Coronary artery (tissue), 2 donors: ENCODE data around the gene PSD2.
A peak's percentile ranks its signal among the peaks of the same experiment; 100 is the strongest.

ENCODE experiments used
- DNase-seq: peaks from one replicate; pipeline ENCODE4 v3.0.0-alpha.2; 2017; ENCODE audit warnings: low spot score
- H3K27ac ChIP-seq, 2 donors: fragments of 200-600 bp; sonication (generic); one replicate each; pipeline ENCODE4 v1.5.1; 2016 to 2019
- H3K4me3 ChIP-seq: fragments of 200-600 bp; sonication (generic); 2 replicates; pipeline ENCODE4 v1.5.1; 2016; ENCODE audit warnings: mild to moderate bottlenecking, moderate library complexity
- TF ChIP-seq, protein P1 (sequence below): fragments of 200-600 bp; sonication (generic); IDR thresholded peaks from one replicate; pipeline ENCODE4 v1.5.1; 2019; ENCODE audit warnings: antibody characterized with exemption

Gene PSD2

DNA sequence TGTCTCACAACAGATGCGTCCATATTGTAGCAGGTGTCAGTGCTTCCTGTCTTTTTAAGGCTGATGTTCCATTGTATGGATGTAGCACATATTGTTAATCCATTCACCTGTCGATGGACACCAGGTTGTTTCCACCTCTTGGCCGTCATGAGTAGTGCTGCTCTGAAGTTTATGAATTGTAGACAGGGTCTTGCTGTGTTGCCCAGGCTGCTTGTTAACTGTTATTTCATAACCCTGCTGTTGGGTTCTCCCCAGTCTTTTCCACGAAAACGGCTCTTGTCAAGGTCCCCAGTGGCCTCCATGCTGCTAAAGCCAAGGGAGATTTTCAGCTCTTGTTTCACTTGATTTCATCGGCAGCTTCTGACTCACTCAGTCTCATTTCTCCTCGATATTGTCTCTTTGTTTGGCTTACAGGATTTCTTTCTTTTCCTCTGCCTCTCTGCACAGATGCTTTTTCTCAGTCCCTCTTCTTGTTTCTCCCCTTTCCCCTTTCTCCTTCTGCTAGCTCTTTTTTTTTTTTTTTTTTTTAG is 12.1 kb upstream of the PSD2 start:
- DNase-seq: no peak
- no peak overlapping the region for H3K27ac ChIP-seq
- H3K4me3 ChIP-seq: no peak overlapping the region
- TF ChIP-seq, protein P1, sequence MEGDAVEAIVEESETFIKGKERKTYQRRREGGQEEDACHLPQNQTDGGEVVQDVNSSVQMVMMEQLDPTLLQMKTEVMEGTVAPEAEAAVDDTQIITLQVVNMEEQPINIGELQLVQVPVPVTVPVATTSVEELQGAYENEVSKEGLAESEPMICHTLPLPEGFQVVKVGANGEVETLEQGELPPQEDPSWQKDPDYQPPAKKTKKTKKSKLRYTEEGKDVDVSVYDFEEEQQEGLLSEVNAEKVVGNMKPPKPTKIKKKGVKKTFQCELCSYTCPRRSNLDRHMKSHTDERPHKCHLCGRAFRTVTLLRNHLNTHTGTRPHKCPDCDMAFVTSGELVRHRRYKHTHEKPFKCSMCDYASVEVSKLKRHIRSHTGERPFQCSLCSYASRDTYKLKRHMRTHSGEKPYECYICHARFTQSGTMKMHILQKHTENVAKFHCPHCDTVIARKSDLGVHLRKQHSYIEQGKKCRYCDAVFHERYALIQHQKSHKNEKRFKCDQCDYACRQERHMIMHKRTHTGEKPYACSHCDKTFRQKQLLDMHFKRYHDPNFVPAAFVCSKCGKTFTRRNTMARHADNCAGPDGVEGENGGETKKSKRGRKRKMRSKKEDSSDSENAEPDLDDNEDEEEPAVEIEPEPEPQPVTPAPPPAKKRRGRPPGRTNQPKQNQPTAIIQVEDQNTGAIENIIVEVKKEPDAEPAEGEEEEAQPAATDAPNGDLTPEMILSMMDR: no peak

DNA sequence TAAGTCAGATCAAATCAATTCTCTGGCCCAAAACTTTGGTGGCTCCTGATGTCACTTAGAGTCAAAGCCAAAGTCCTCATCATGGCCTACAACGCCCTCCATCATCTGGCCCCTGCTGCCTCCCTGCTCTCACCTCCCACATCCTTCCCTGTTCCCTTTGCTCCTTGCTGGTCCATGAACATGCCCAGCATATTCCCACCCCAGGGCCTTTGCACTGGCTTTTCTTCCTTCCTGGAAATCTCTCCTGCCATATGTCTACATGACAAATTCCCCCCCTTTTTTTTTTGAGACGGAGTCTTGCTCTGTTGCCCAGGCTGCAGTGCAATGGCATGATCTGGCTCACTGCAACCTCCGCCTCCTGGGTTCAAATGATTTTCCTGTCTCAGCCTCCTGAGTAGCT is 11.1 kb upstream of the PSD2 start:
- TF ChIP-seq, protein P1: no peak
- Histone ChIP-seq H3K4me3 (no peak overlapping the region), H3K27ac (no peak overlapping the region)
- no peak for DNase-seq

DNA sequence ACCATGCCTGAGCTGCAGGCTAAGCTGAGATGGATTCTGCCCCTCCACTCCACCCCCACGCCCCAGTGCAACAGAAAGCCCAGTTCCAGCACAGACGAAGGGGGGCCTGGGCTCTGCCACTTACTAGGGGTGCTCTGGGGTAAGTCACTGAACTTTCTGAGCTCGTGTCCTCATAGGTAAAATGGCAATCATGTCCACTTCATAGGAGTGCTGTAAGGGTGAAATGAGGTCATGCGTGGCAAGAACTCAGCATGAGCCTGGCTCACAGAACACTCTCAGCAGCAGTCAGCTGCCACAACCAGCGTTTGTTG is 8.4 kb upstream of the PSD2 start:
- TF ChIP-seq, protein P1: no peak
- no peak overlapping the region for H3K27ac ChIP-seq
- no peak for DNase-seq
- peak overlapping the region; percentile 78 for H3K4me3 ChIP-seq

DNA sequence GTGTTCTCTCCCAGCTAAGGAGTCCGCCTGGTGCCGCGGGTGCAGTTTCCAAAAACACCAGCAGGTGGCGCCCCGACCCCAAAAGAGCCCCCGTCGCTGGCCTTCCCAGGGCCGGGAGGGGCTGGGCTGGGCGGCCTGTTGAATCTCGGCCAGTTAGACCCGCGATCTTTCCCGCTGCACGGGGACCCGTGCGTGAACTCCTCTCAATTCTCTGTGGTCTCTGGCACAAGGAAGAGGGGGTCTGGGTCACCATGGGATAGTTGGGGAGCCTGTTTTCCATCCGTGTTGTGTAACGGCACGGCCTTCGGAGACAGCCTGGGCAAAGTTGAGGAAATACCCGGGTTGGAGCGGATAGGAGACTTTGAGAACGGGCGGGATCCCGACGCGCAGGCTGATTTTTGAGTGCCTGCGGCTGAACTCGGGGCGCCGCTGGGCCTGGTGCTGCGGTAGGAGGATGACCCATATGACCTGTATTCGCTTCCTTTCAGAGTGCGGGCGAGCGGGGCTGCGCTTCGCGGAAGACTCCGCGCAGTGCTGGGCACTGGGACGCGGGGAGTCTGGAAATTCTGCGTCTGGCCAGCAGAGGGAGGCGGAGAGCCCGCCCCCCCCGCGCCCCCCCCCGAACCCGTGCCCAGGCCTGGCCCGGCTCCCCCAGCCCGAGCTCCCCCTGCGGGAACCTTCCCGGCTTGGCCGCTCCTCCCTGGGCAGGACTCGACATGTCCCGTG is 7.9 kb upstream of the PSD2 start:
- peak; percentile 92 for DNase-seq
- H3K27ac ChIP-seq: peak overlapping the region; percentile 34 to 83
- peak overlapping the region; percentile 78 for H3K4me3 ChIP-seq
- TF ChIP-seq, protein P1: peak; percentile 95

DNA sequence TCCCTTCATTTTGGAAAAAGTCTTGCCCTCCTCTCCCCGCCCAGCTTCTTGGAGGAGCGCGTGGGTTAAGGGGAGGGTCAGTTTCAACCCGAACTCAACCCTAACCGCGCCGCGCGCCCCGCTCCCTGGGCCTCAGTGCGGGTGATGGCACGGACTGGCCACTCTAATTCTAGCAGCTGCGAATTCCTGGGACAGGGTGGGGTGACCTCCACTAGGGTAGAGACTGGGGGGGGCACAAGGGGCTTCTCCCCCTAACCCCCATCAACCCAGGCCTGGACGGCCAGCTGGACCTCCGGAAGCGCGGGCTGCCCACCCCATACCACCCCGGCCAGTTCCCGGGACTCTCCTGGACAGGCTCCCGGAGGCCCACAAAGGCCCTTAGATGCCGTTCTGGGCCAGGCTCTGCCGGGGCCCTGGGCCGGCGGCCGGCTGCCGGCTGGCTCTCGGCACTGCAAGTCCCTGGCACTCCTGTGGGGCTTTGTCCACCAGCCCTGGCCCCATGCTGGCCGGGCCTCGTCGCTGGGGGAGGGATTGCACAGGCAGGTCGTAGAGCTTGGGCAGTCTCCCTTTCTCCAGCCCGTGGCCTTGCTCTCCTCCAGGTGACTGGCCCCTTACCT is 7.2 kb upstream of the PSD2 start:
- TF ChIP-seq, protein P1: no peak
- peak overlapping the region; percentile 78 for H3K4me3 ChIP-seq
- H3K27ac ChIP-seq: peak overlapping the region; percentile 34 to 83
- no peak for DNase-seq

DNA sequence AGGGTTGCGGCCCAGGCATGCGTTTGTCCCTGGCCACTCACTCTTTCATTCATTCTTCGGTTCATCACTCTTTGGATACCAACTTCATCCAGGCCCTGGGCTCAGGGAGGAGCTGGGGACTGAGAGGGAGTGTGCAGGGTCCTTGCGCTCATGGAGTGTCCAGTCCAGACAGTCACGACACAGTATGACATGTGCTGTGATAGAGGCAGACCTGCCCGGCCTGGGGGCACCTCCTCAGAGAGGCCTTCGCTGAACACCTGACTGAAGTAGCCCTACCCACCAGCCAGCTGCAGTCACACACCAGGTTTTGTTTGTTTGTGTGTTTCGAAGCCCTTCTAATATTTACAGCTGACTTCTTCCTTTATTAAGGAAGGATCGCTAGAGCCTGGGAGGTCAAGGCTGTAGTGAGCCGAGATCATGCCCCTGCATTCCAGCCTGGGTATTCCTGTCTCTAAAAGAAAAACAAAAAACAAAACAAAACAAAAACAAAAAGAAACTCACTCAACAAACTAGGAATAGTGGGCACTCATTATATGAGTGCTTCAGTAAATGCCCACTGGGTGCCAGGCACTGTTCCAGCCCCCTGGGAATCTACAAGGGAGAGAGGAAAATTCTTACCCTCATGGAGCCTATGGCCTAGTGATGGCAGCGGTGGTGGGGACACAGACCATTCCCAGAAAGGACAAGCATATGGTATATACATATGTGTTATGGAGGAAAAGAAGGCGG is 6.3 kb upstream of the PSD2 start:
- DNase-seq: no peak
- TF ChIP-seq, protein P1: no peak
- peak overlapping the region in 1 of 2 donors; percentile 83 for H3K27ac ChIP-seq
- no peak overlapping the region for H3K4me3 ChIP-seq
